Measurements from ENCODE around the gene NOC3L.
"Not testable (repeated sequence)": the region's sequence is repeated elsewhere in the genome, so short reads cannot be mapped to it uniquely, and the experiment has no call there.

Gene NOC3L

GRCh38 chr10:94361171-94361794 lies 1.5 kb downstream of the NOC3L start:
- no peak for DNase-seq

- peak; percentile 5 for DNase-seq
These were observed 4.3 kb downstream of the NOC3L start for GRCh38 chr10:94358480-94358879.

GRCh38 chr10:94357193-94357592 lies 5.5 kb downstream of the NOC3L start:
- DNase-seq: no peak

GRCh38 chr10:94355841-94356240 lies 6.9 kb downstream of the NOC3L start:
- DNase-seq: no peak

- DNase-seq: no peak
These were observed 9.4 kb downstream of the NOC3L start for GRCh38 chr10:94353336-94353735.

GRCh38 chr10:94351089-94351488 lies 11.7 kb downstream of the NOC3L start:
- no peak for DNase-seq

- not testable (repeated sequence) for DNase-seq
These were observed 12.2 kb downstream of the NOC3L start for GRCh38 chr10:94350500-94350899.

GRCh38 chr10:94349327-94349726 lies 13.4 kb downstream of the NOC3L start:
- DNase-seq: no peak

- no peak for DNase-seq
These were observed 18.1 kb downstream of the NOC3L start for GRCh38 chr10:94344522-94345122.

- DNase-seq: no peak
These were observed 19.6 kb downstream of the NOC3L start for GRCh38 chr10:94343151-94343550.

GRCh38 chr10:94334857-94335256 lies 27.9 kb downstream of the NOC3L start:
- no peak for DNase-seq

- no peak for DNase-seq
These were observed 29.7 kb downstream of the NOC3L start for GRCh38 chr10:94333051-94333450.

- no peak for DNase-seq
These were observed 34.1 kb downstream of the NOC3L start for GRCh38 chr10:94328613-94329012.

GRCh38 chr10:94327649-94328048 lies 35.1 kb downstream of the NOC3L start:
- no peak for DNase-seq

- DNase-seq: no peak
These were observed 38.0 kb downstream of the NOC3L start for GRCh38 chr10:94324609-94325233.

GRCh38 chr10:94320285-94320914 lies 42.3 kb downstream of the NOC3L start:
- DNase-seq: no peak

GRCh38 chr10:94316560-94316959 lies 46.2 kb downstream of the NOC3L start:
- DNase-seq: no peak

GRCh38 chr10:94315975-94316464 lies 46.7 kb downstream of the NOC3L start:
- DNase-seq: no peak

GRCh38 chr10:94315024-94315451 lies 47.7 kb downstream of the NOC3L start:
- DNase-seq: no peak

GRCh38 chr10:94310369-94310768 lies 52.4 kb downstream of the NOC3L start:
- DNase-seq: no peak

GRCh38 chr10:94308866-94309265 lies 53.9 kb downstream of the NOC3L start:
- DNase-seq: no peak

GRCh38 chr10:94307046-94307615 lies 55.6 kb downstream of the NOC3L start:
- DNase-seq: no peak

GRCh38 chr10:94303929-94304328 lies 58.8 kb downstream of the NOC3L start:
- no peak for DNase-seq

All from GOT3 (cell line).